ENCODE data around the gene UMOD.
"Not testable (repeated sequence)": the region's sequence is repeated elsewhere in the genome, so short reads cannot be mapped to it uniquely, and the experiment has no call there.

The UMOD gene

DNA sequence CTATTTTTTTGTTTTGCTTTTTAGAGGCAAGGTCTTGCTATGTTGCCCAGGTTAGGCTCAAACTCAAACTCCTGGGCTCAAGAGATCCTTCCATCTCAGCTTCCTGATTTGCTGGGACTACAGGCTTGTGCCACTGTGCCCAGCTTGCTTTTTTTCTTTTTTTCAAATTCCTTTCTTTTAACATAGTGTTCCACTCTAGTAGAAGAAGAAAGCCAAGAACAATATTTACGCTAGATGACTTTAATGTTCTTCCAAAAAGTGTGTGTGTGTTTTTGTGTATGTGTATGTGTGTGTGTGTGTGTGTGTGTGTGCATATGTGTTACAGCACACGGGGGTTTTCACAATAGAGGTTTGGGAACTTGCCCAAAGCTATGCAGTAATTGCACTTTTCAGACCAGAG, 10.7 kb upstream of the UMOD start:
- DNase-seq, result no peak

DNA sequence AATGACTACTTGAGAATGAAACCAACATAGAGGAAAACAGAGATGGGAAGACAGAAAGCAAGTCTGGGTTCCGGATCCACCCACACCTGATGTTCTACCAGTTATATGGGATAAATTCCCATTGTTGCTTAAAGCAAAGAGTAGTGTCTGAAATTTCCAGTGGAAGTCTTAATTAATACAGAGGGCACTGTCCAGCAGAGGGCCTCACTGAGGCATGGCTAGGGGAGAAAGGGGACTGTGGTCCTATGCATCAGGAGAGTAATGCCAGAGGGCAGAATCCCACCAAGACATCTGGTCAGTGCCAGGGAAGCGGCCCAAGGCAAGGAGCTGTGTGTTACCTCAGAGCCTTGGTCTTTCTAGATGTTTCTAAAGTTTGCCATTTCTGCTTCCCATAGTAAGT, 7.5 kb upstream of the UMOD start:
- peak; percentile 4 for DNase-seq

DNA sequence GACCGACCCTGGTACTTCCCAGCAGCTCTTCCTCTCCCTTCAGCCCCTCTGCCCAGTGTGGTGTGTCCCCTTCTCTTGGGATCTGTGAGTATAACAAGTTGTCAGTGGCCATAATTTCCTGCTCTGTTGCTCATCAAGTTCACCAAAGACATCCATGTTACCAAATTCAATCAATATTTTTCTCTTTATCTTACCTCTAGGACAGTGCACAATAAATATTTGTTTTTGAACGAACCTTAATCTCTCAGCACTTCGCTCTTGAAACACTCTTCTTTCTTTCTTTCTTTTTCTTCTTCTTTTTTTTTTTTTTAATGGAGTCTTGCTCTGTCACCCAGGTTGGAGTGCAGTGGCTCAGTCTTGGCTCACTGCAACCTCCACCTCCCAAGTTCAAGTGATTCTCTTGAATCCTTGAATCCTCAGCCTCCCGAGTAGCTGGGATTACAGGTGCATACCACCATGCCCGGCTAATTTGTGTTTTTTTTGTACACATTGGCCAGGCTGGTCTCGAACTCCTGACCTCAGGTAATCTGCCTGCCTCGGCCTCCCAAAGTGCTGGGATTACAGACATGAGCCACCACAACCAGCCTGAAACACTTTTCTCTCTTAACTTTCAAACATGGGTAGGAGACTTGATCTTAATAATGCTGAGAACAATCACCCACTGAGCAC, 2.7 kb upstream of the UMOD start:
- DNase-seq, result no peak

DNA sequence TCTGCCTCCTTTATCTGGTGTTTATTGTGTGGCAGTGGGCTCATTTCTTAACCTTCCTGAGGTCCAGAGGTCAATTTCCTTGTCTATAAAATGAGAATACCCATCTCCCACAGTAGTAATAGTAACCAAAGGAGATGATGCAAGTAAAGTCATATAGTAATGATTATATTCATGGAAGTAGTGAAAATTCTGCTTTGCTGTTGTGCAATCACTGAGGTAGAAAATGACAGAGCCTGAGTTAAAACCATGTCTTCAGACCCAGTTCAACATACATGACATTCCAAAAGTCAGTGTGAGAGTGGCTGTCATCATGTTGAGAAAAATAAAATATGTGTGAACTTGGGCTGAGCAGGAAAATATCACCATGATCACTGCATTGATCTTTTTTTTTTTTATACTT, 864 bp upstream of the UMOD start:
- no peak for DNase-seq

DNA sequence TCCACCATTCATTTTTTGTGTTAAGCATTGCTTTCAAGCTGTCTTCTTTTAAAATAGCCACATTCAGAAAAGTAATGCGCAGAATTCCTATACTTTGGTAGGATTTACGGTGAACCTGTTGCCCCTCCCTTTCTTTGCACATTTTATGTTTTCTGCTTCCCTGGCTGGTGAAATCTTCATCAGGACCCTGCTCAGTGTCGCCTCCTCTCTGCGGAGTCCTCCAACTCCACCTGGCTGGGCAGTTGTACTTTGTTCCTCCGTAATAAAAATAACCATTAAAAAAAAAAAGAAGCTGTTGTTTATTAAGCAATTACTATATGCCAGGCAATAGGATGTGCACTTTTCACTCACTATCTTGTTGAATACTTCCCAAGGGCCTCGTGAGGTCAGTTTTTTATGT, 2.9 kb downstream of the UMOD start:
- no peak for DNase-seq

DNA sequence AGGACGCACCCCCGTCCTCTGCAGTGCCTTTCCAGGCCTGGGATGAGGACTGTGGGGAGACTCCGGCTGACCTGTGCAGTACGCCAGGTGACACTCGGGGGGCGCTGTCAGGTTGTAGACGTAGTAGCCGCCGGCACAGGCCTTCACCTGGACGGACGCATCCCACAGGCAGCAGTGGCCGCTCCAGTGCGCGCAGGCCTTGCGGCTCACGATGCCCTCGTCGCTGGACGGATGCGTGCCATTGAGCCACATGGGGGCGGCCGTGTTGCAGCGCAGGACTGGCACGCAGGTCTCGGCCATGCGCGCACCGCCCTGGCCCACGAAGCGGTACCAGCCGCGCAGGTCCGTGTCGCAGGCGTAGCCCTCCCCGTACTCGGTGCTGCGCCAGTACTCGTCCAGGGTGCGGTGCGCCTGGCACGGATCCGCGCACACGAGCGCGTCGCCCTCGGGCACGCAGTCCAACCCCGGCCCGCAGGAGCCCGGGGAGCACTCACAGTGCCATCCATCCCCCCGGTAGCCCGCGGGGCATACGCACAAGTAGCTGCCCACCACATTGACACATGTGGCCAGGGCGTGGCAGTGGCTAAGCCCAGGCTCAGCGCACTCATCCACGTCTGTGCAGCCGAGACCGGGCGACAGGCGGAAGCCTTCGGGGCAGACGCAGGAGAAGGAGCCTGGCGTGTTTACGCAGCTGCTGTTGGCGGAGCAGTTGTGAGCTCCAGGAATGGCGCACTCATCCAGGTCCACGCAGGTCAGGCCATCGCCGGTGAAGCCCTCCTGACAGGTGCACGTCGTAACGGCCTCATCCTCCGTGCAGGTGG, 3.9 kb downstream of the UMOD start:
- DNase-seq, result no peak

DNA sequence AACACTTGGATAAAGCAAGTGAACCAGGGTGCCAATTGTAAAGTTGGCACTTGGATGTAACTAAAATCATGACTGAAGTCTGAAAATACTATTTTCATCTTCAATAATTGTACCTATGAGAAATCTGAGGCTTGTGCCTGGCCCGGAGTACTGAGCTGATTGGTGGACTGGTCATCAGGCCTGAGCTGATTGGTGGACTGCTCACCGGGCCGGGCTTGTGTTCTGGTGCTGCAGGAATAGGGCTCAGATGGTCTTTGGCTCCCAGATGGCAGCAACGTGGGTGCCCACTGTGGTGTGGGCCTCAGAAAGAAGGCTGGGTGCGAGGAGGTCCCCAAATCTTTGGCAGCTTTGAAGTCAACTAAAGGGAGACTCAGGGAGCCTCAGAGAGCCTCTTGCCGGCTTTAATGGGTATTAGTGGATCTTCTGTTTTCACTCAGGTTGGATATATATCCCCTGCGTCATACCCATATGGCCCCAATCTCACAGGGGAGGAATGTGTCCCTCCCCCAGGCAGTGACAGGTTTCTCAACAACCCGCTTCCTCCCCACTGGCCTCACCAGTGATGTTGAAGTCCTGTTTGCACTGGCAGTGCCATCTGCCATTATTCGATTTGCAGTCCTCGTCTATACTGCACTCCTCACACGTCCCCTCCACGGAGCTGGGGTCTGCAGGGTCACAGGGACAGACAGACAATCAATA, 4.7 kb downstream of the UMOD start:
- no peak for DNase-seq

DNA sequence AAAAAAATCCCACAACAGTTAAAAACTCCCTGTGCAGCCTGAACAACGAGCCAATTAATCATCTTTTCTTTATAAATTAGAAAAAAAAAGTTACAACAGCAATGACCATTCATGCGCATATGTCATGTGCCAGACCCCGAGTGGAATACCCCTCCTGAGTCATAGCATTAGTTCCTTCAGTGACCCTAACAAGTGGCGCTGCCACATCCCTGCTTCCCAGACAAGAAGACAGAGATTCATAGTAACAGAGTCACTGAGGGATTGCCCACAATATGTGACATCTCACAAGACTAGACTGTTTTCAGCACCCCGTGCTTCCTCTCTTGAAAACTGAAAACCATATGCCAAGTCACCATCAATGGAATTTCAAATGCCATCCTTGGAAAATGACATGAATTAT, 7.9 kb downstream of the UMOD start:
- DNase-seq, result no peak

DNA sequence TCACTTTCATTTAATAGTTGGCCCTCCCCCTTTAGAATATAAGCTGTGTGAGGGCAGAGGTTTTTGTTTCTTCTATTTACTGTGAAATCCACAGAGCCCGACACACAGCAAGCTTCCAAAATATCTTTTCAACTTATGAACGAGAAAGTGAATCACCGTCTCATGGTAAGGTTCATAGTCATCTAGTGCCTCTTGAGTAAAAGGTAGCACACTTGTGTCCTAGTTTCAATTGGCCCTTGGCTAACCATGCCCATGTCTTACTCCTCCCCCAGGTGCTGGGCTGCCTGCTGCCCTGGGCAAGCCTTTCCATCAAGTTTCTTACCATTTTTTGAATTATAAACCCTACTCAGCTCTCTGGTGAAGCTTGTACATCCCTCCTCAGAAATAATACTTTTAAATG, 12.8 kb downstream of the UMOD start:
- no peak for DNase-seq

DNA sequence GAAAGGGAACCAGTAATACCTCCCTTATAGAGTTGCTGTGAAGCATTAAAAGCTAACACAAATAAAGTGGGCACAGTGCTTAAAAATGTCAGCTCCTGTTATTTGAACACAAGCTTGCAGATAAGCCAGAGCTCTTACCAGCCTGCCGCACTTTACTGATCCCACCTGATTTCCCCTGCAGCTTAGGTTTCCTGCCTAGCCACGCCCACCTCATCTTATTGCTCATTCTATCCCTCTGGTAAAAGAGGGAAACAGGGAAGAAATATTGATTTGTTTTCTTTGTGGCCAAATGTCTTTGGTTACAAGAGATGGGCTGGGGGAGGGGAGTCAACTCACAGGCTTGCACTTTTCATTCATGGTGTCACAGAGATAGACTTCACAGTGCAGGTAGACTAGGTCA, 15.6 kb downstream of the UMOD start:
- DNase-seq, result no peak

DNA sequence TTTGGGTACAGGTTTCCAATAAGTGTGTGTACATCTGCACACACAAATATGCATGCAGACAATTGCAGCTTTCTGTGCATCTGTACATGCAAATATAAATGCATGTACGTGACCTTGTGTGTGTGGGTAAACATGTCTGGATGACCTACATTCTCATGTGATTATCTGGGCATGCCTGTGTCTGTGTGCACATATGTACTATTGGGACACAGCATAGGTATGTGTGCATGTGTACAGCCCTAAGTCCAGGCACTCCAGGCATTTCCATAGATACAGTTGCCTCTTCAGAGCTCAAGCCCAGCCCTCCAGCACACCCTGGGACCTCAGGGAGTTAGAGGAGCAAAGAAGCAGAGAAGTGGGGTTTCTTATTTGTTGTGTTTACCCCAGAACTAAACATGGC, 18.1 kb downstream of the UMOD start:
- DNase-seq, result no peak

DNA sequence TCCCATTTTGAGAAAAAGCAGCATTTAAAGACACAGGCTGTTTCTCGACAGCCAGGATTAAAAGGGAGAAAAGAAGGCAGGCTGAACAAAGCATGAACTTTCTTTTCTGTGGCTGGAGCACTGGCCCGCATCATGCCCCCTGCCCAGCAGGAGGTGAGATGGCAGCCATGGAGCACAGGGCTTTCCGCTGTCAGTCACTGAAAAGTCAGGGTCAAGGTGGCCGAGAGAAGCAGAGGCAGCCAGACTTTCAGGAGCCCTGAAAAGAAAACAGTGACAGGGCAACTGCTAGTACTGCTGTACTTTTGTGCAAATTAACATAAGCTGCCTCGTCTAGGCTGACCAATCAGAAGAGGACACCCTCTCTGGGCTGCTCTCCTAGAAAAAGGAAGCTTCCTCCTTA, 19.4 kb downstream of the UMOD start:
- no peak for DNase-seq

DNA sequence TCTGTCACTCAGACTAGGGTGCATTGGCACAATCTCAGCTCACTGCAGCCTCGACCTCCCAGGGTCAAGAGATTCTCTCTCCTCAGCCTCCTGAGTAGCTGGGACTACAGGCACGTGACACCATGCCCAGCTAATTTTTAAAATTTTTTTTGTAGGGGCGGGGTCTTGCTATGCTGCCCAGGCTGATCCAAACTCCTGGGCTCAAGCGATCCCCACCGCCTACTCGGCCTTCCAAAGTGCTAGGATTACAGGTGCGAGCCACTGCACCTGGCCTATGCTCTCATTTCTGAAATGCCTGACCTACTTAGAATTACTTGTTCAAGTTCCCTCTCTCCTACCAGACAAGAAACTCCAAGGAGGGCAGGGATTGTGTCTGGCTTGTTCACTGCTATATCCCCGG, 20.1 kb downstream of the UMOD start:
- no peak for DNase-seq

DNA sequence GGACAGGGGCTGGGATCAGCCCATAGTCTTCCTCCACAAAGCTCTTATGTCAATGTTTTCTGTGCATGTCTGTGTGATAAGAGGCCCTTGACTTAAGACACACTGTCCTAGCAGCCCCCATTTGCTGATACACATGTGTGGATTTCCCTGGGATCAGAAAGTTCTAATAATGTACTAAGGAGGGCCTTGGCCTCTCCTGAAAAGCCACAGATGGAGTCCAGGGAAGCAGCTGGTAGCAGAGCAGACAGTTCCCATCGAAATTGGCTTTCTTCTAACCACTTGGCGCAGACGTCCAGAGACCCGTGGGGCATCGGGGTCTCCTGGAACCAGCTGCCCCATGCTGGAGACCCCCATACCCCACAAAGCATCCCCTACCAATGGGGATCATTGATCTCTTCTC, 20.9 kb downstream of the UMOD start:
- DNase-seq, result no peak

DNA sequence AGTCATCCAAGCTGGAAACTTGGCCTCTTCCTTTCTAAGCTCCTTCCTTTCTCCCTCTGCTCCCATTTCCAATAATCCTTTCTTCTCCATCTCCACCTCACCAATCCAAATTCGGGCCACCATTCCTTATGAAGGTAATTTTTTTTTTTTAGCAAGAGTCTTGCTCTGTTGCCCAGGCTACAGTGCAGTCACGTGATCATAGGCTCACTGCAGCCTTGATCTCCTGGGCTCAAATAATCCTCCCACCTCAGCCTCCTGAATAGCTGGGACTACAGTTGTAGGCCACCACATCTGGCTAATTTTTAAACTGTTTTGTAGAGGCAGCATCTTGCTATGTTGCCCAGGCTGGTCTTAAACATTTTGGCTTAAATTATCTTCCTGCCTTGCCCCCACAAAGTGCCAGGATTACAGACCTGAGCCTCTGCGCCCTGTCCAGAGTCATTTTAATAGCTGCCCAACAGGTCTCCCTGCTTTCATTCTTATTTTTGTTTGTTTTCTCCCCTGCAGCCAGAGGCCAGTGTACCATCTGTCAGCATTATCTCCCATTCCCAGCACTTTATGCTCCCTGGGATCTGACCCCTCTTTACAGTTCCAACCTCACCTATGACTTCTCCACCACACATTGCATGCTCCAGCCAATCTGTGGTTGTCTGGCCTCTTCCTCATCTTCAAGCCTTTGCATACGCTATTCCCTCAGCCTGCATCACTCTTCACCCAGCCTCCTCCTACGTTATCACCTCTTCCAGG, 22.9 kb downstream of the UMOD start:
- no peak for DNase-seq

DNA sequence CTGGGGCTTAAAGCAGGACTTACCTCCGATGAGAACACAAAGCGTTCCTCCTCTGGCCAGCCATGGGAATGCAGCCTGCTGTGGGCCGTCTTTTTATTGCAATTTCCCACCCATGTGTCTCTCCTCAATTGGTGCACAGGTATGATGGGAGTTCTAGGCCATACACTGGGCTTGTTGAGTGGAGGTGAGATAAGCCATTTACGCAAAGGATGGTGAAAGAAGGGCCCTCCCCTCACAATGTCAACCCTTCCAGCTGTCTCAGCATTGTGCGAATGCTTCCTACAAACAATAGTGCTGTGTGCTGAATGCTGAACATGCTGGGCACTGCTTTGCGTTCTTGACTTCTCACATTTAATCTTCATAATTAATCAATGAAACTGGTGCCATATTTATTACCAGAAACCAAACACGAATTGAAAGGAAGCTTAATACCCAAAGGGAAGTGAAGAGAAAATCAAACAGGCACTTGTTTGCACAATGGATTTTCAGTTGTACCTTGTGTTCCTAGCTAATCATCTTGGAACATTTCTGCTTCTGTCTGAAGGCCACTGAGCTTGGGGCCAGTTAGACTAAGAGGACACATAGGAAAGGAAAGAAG, 25.0 kb downstream of the UMOD start, which contains the start of gene GP2:
Gene GP2 (minus strand): TSS at position 70 of the 598 bp plus-strand sequence. CDS start 1,082 bp downstream, outside the sequence.
- no peak for DNase-seq

DNA sequence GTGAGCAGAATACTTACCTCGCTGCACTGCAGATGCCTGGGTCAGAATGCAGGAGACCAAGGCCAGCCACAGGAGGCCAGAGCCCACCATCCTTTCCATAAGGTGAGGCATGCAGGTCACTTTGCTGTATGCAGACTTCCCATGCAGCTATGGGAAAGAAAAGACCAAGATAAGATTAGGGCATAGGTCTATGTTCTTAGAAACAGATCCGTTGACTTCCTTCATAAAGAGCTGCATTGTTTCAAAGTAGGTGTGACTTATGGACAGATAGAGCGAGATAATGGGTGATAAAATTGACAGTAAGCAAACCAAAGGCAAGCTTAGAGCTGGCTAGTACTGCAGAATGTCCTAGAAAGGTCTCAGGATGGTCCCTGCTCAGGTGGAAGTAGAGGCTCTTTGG, 26.2 kb downstream of the UMOD start:
- DNase-seq, result no peak

DNA sequence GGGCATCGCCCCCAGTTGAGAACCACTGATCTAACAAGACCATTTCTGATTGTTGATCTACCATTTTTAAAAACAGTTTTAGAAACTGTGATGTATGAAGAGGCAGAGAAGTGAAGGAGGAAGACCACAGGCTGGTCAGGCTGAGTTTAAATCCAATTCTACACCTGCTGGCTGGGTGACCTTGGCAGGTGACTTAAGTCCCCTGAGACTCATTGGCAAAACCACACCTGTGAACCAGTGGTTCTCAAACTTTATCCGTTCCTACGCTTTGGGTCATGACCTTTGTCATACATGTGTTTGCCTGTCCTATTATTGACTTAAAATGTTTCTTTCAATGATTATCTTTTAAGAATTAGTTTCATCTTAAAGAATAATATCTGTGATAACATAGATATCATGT, 27.5 kb downstream of the UMOD start:
- DNase-seq, result no peak

DNA sequence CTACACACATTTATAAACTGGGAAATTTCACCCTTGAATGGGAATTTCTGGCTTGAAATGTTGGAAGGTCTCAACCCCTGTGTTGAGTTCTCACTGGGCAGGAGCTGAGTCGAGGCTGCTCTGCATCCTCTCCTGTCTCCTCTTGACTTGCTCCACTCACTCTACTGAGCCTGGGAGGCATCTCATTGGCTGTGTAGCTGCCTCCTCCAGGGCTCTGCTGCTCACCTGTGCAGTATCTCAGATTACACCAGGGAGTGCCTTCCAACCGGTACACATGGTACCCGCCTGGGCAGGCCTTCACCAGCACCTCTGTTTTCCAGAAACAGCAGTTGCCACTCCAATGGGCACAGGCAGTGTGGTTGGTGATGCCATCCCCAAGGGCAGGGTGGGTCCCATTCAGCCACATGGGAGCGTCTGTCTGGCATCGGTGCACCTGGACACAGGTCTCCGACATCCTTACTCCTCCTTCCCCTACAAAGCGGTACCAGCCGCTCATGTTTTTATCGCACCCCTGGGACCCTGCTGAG, 28.9 kb downstream of the UMOD start:
- DNase-seq, result no peak

DNA sequence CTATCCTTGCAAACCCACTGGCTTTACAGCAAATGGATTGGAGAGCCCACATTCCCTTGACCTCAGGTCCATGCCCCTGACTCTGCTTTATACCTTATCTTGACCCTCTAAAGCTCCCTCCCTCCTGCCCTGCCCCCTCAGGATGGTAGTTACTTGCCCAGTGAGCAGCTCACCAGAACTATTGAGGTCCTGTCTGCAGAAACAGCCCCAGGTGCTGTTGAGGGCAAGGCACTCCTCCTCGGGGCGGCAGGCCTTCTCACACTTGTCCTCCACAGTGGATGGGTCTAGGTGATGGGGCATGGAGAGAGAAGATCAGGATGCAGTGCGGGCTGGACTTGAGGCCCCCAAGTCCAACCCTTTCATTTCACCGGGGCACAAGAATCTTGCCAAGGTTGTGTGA, 29.8 kb downstream of the UMOD start:
- DNase-seq, result no peak

DNA sequence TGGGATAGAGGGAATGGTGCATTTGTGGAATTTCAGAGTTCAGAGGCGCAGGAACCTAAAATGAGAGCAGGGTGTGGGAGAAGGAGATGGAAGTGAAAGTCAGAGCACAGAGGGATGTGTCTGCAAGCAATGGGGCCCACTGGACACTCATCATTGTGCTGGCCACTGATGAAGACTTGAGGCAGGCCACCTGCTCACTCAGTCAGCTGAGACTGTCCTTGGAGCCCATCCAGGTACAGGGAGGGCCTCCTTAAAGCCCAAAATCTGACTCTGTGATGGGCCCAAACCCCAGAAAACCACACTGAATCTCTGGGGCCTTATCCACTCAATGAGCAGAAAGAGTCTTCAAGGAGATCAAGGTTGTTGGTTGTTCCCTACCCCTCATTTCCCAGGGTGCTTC, 30.8 kb downstream of the UMOD start:
- DNase-seq, result no peak

DNA sequence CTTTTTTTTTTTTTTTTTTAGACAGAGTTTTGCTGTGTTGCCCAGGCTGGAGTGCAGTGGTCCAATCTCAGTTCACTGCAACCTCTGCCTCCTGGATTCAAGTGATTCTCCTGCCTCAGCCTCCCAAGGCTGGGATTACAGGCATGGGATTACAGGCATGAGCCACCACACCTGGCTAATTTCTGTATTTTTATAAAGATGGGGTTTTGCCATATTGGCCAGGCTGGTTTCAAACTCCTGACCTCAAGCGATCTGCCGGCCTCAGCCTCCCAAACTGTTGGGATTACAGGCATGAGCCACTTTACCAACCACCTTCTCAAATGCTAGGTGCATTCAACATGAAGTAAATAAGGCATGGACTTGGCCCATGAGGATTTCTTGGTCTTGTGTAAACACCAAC, 31.5 kb downstream of the UMOD start:
- DNase-seq, result not testable (repeated sequence)

DNA sequence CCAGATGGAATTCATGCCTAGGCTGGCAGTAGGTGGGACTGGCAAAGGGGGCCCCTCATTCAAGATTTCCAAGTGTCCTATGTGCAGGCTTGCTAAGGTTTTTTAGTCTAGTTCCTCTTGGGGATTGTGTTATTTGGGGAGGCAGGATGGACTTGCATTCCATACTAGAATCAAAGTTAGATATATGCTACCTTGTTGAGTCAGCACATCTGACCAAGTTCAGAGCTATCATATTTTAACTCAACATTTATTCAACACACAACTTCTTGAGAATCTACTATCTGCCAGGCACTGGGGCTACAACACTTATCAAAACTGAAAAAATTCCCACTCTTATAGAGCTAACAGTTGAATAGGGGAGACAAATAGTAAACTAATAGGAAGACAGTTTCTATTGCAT, 31.9 kb downstream of the UMOD start:
- no peak for DNase-seq

Measured in activated CD4-positive, alpha-beta T cell treated with anti-CD3 and anti-CD28 coated beads, Interleukin-2, Interleukin-6, amounts not matched to agents 100 ng/mL and 50 ng/mL, durations not matched to agents 16 hours and 8 hours (primary cell).